ENCODE results near the gene CRTAP.

DNA sequence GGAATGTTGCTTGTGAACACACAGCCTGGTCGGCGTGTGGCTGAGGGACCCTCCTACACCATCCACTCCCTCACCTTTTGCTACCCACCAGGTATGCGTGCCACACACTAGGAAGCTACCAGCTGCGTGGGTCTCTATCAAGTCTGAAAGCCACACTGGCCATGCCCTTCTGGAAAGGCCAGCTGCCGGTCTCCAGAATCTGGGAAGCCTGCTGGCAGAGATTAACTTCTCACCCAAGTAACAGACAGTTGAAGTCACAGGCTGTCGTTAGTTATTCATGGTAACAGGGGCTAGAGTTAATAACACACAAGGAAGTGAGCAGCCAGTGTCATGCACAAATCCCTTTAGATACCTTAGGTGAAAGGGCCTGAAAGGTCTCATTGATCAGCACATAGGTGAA is 56.7 kb downstream of the CRTAP start:
- TF ChIP-seq, protein P1, sequence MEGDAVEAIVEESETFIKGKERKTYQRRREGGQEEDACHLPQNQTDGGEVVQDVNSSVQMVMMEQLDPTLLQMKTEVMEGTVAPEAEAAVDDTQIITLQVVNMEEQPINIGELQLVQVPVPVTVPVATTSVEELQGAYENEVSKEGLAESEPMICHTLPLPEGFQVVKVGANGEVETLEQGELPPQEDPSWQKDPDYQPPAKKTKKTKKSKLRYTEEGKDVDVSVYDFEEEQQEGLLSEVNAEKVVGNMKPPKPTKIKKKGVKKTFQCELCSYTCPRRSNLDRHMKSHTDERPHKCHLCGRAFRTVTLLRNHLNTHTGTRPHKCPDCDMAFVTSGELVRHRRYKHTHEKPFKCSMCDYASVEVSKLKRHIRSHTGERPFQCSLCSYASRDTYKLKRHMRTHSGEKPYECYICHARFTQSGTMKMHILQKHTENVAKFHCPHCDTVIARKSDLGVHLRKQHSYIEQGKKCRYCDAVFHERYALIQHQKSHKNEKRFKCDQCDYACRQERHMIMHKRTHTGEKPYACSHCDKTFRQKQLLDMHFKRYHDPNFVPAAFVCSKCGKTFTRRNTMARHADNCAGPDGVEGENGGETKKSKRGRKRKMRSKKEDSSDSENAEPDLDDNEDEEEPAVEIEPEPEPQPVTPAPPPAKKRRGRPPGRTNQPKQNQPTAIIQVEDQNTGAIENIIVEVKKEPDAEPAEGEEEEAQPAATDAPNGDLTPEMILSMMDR (IDR thresholded peaks at IDR 0.05): no peak
- no peak for TF ChIP-seq POLR2A (IDR thresholded peaks at IDR 0.05)
